ENCODE data around the gene NLRP5.
"Not testable (repeated sequence)": the region's sequence is repeated elsewhere in the genome, so short reads cannot be mapped to it uniquely, and the experiment has no call there.

Gene NLRP5

DNA sequence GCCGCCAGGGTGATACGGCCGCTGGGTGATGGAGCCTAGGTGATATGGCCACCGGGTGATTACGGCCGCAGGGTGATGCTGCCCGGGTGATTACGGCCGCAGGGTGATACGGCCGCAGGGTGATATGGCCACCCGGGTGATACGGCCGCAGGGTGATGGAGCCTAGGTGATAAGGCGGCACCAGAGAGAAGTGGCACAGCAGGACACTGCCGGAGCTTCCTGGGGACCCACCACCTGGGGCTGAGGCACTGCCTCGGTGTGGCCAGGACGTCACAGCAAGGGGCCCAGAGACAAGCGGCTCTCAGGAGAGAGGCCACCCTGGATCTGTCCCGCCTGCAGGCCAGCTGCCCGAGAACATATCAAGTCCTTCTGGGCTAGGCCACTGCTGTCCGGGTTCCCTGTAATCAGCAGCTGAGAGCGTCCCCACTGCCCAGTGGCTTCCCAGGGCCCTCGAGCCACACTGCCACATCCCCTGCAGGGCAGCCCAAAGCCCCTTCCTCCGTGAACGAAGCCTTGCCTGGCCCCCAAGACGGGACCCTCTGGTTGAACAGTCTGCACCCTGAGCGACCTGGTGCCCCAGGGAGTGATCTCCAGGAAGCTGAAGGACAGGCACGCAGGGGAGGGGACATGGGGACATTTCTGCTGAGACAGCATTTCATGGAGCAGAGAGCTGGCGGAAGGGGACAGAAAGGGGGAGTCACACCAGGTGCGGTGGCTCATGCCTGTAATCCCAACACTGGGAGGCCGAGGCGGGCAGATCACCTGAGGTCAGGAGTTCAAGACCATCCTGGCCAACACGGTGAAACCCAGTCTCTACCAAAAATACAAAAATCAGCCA, 112.4 kb downstream of the NLRP5 start:
- no peak for DNase-seq (ENCODE audit: low spot score)

DNA sequence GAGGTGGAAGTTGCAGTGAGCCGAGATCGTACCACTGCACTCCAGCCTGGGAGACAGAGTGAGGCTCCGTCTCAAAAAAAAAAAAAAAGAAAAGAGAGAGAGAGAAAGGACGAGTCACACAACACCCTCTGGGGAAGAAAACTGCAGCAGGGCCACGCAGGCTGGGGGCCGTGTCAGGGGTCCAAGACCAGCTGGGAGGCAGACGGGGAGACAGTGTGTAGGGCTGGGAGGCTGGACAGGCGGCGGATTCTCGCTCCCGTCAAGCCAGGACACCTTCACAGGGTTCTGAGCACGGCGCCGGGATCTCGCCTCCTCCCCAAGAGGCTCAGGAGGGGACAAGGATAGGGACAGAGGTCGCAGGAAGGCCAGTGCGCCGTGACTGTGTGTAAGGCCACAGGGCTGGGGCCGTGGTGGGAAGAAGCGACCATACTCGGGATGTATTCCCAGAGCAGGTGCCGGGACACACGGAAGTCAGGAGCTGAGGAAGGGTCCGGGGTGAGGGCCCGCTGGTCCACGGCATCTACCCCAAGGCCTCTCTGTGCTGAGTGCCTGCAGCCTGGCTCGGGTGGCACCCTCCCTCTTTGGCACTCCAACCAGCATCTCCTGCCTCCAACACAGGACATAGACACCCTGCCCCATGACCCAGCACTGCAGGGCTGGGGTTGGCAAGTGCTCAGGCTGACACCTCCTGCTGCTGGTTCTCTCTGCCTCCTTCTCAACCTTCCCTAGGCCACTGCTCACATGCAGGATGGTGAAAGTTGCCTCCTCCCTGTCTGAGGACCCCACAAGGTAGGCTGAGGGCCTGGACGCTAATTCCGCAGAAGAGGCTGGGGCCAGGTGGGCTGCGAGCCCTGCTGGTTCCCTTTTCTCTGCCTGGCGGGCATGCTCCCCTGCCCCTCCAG, 113.3 kb downstream of the NLRP5 start:
- no peak for DNase-seq (ENCODE audit: low spot score)

DNA sequence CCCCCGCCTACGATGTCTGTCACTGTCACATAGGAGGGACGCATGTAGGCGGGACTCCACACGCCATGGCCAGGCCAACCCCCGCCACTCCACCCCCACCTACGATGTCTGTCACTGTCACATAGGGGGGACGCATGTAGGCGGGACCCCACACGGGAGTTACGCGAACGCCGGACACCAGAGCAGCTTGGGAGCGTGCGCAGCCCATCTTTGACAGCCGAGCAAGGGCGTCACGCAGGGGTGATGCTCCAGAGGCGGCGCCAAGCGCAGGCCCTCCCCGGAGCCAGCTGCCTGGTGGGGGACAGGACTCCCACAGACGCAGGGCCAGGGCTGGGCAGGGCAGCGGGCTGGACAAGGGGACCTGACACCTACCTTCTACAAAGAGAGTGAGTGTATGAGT, 114.5 kb downstream of the NLRP5 start:
- no peak for DNase-seq (ENCODE audit: low spot score)

DNA sequence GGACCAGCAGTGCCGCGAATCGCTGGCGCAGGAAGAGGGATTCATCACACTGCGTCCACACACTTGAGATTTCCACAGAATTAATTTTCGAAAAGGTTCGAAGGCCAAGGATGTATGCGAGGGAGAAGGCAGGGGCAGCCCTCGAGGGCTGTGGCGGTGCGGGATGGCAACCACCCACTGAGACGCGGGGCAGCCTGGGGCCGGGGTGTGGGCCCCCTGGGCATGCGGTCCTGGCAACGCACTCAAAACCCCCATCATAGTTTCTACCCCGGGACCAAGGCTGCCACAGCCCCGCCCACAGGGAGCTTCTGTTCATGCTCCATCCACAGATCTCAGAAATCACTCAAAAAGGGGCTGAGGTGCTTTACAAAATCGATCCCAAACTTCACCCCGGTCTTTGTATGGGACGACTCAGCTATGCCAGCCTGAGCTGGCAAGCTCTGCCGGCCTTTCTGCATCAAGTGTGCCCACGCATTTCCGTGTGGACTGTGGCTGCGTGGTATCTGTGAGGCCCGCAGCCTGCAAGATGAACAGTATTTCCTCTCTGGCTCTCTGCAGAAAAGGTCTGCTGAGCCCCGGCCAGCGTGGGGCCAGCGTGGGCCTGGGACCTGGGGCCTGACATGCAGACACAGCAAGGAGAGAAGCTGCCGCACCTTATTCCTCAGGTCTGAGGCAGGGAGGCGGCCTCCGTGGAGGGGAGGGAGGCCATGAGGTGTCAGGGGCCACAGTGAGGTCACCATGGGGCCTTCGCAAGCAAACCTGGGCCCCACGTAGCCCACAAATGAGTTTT, 115.4 kb downstream of the NLRP5 start:
- DNase-seq (ENCODE audit: low spot score), result no peak

DNA sequence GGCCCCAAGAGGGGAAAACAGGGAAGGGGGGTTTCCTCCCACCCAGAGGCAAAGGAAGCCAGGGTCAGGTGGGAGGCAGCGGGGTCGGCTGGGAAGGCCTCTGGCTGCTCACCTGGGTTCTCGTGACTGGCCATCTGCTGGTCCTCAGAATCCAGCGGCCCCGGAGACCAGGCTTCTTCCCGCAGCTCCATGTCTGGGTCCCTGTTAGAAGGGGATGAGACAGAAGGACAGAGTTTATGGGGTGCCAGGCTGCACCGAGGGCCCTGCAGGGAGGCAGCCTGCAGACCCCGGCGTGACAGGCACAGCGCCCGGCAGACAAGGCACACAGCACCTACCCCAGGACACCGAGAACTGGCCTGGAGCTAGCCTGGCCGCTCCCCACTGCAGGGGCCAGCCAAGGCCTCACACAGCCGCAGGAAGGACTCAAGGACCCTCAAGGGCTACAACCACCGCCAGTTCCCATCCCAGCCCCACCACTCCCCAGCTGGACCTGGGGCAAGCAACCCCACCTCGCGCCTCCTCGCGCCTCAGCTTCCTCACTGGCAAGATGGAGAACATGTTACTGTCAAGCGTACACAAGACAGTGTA, 116.5 kb downstream of the NLRP5 start:
- DNase-seq (ENCODE audit: low spot score), result no peak

DNA sequence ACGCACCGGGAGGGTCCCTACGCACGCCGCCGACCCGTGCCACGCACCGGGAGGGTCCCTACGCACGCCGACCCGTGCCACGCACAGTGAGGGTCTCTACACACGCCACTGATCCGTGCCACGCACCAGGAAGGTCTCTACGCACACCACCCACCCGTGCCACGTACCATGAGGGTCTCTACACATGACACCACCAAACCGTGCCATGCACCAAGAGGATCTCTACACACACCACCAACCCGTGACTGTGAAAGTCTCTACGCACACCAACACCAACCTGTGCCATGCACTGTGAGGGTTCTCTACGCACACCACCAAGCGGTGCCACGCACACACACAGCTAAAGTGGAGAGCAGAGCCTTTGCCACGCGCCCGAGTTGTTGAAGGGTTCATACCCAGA, 117.8 kb downstream of the NLRP5 start:
- no peak for DNase-seq (ENCODE audit: low spot score)

DNA sequence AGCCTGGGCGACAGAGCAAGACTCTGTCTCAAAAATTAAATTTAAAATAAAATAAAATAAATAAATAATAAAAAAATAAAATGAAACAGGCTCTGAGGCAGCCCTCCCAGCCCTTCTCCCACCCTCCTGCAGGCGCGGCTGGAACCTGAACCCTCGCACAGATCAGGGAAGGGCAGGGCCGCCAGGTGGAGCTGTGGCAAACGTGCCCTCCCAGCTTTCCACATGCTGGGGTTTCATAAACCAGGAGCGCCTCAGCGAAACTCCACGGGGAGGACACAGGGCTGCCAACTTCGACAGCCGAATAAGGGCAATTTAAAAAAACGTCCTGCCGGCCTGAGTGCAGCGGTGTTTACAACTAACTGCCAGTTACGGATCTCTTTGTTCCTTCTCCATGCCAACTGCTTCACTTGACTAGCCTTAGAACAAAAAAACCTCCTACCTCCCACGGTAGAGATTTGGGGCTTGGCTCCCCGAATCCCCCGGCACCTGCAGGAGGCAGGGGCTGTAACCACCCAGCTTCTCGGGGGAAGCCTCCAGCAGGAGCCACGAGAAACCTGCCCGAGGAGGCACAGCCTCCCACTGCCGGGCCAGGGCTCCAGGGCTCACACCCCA, 118.6 kb downstream of the NLRP5 start:
- no peak for DNase-seq (ENCODE audit: low spot score)

DNA sequence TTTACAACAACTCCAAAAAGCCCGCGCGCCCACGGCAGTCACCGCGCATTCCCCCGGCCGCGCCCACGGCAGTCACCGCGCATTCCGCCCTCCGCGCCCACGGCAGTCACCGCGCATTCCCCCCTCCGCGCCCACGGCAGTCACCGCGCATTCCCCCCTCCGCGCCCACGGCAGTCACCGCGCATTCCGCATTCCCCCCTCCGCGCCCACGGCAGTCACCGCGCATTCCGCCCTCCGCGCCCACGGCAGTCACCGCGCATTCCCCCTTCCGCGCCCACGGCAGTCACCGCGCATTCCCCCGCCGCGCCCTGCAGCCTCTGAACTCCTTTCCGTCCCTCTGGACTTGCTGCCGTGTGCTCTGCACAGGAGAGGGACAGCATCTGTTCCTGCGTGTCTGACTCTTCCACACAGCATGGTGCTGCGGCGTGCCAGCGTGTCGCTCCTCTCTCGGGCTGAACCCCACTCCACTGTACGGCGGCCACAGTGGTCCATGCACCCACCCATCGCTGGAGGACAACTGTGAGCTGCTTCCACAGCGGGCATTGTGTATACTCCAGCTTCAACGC, 119.3 kb downstream of the NLRP5 start:
- DNase-seq (ENCODE audit: low spot score), result not testable (repeated sequence)

DNA sequence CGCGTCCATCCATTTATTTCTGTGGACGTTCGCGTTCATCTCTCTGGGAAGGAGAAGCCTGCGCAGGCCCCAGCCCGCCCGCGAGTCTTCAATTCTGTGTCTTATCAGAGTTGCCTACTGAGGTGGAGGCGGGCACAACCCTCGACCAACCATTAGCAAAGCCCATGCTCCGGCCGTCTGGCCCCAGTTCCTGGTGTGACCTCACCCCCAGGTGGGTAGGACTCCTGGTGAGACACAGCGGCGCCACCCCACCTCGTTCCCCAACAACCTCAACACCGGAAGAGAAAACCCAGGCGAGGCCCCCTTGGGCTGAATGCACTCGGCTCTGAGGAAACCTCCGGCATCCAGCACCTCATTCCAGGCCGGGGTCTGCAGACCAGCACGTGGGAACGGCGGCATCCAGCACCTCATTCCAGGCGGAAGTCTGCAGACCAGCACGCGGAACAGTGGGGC, 119.8 kb downstream of the NLRP5 start:
- DNase-seq (ENCODE audit: low spot score), result no peak

DNA sequence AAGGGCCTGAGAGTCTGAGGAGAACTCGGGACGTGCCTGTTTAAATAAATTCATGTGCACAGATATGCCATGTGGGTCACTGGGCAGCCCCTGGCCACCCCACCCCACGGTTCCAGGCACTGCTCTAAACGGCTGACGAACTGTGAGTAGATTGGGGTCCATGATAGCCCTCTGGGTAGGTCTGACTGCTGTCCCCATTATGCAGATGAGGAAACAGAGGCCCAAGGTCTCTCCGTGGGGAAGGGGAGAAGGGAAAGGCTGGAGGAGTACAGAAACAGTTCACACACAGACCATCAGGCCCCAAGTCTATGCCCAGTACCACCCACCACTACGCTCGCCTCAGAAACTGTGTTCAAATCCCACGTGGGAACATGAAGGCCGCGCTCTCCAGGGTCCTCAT, 120.4 kb downstream of the NLRP5 start:
- no peak for DNase-seq (ENCODE audit: low spot score)

DNA sequence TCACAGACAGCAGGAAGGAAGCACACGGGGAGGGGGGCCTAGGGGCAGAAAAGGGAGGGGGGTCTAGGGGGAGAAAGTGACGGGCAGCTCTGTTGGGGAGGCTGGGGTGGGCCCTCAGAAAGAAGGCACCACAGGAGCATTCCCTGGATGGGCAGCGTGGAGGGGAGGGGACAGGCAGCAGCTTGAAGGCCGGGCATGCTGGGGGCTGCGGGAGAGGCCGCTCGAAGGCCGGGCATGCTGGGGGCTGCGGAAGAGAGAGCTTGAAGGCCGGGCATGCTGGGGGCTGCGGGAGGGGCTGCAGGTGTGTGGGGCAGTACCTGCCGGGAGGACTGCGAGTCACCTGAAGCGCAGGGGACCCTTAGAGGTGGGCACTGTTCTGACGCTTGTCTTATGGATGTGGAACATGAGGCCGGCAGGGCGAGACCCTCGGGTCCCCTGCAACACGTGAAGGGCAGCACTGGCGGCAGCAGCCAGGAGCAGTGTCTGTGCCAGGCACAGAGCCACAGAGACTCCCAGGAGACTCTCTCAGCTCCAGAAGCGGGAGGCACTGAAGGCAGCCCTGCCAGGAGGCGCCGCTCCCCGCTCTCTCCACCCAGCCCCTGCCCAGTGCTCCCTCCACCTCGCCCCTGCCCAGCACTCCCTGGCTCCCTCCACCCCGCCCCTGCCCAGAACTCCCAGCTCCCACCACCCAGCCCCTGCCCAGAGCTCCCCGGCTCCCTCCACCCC, 121.2 kb downstream of the NLRP5 start:
- DNase-seq (ENCODE audit: low spot score), result no peak

DNA sequence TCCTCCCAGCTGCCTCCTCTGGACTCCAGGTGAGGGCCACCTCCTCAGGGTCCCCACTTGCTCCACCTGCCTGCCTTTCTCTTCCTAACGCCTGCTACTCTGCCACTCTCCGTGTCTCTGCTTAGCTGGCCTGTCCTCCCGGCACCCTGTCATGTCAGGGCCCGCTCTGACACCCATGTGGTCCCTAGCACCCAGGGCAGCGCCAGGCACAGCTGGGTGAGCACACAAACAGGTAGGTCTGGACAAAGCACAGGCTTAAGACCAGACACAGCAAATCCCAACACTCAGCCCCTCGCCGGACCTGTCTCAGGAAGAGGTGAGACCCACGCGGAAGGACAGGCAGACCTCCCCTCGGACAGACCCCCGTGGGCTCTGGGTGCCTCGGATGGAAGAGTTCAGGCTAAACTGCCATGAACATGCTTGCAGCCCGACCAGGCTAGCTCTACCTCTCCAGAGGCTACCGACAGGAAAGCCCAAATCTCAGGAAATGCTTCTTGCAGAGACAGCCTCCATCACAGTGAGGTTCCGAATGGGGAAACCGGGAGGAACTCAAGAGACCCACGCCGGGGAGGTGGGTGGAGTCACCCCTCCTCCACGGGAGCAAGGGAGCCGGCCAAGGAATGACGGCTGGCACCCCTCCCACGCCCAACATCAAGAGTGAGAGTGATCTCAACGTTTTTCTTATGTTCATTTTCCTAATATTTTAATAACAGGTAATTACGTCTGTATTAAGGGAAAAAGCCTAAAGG, 122.0 kb downstream of the NLRP5 start:
- no peak for DNase-seq (ENCODE audit: low spot score)

DNA sequence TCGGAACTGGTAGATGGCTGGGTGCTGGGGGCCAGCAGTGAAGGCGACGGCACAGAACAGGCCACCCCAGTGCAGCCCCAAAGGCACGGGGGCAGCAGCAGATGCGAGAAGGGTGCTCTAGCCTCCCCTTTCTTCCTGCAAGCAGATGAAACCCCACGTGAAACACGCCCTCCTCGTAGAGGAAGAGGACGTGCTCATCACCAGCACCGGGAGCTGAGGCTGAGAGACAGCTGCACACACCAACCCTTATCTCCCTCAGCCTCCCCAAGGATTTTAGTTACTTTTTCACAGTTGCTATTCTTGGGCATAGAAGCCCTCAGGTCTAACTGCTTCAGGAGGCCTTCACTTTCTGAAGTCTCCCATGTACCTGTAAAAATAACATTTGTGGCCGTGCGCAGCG, 122.7 kb downstream of the NLRP5 start:
- no peak for DNase-seq (ENCODE audit: low spot score)

DNA sequence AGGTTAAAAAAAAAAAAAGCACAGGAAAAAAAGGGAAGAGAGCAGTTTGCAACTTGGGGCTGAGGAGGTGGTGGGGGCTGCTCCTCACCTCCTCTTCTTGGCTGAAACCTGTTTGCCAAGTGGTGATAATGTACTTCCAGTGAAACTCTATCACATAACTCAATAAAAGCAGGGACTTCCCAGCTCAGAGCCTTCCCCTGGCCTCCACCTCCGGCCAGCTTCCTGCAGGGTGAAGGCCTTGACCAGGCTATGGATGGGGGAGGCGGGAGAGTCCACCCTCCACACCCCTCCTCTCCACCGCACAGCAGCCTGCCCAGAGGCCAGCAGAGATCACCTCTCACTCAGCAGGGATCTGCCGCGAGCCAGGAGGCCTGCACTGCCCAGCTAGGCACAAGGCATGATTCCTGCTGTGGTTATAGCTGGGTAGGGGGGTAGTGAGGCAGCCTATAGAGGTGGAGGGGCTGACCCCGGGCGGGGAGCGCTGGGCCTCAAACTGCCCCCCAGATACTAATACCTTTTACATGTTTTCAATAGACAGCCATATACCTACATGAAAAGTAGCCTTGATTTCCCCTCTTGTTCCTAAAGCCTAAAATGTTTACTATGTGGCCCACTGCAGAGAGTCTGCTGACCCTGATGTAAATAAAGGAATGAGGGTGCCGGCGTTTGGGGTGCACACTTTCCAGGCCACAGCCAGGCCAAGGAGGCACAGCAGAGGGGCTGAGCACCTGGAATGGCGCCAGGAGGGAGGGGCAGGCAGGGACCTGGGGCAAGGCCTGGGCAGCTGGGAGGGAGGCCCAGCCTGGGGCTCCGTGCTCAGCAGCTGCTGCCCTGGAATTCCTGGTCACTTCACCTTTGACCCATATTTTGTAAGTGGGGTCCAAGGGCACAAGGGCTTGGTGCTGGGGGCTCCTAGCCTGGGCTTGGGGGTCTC, 124.2 kb downstream of the NLRP5 start:
- no peak for DNase-seq (ENCODE audit: low spot score)

Data from COLO829 (cell line).